NCI-H2227 (cell line): ENCODE data around the gene DNAL1.

Source experiments
- DNase-seq: peaks from one replicate; lab custom pipeline; 2025; ENCODE audit not compliant: unreplicated experiment; lab: John Stamatoyannopoulos, UW

Gene DNAL1

GRCh38 chr14:73741876-73742519 is 97.2 kb downstream of the DNAL1 start:
- peak; percentile 35 for DNase-seq

GRCh38 chr14:73742520-73743238 is 97.9 kb downstream of the DNAL1 start:
- no peak for DNase-seq

DNA sequence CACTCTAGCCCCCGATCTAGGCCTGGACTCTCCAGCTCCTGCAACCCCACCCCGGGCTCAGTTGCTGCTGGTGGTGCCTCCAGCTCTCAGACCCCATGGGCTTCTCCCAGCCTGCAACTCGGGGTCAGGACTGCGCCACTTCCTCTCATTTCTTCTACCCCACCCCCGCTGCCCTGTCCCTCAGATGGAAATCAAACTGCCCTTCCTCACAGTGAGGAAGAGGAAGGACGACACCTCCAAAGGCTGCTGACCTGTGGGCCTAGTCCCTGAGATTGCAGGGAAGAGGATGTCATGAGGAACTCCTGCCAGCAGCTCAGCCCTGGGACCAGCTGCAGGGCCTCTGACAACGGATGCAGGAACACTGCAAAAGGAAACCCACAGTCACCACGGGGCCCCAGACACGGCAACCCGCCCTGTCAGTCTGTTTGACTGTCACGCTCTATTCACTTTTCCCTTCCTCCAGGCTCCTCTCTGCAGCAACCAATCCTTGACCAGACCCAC is 98.7 kb downstream of the DNAL1 start:
- DNase-seq = no peak

GRCh38 chr14:73744175-73744867 is 99.5 kb downstream of the DNAL1 start:
- DNase-seq = no peak

GRCh38 chr14:73744874-73745529 is 100.2 kb downstream of the DNAL1 start:
- DNase-seq = no peak

GRCh38 chr14:73745571-73746519 is 101.1 kb downstream of the DNAL1 start:
- no peak for DNase-seq

GRCh38 chr14:73746520-73747378 is 102.0 kb downstream of the DNAL1 start:
- DNase-seq = no peak

DNA sequence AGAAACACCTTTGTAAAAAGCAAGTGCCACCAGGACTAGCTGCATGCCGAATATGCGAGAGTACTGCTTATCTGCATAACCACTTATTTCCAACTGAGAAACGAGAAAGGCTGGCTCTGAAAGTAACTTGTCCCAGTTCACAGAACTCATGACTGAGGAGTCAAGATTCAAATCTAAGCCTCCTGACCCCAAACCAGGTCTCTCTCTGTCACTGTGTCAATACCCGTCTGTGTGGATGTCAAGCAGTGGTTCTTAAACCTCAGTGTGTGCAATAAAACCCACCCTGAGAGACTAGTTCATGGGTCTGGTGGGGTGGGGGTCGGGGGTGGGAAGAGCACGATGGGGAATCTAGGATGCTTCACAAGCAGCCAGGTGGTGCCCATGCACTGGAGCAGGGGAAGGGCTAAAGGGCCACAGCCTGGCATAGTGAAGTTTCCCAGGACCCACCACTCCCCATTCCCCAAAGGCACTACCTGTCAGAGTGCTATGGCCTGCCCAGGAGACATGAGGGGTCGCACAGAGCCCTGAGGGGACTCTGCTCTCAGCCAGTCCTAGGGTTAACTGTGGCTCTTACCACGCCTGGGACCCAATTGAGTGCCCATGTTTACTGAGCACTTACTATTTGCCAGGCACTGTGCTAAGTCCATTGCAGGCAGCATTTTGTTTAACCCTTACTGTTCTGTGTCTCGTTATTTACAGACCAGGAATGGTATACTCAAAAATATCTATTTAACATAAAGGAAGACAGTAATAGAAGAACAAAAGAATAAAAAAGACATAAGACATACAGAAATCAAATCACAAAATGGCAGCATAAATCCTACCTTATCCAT is 102.8 kb downstream of the DNAL1 start:
- DNase-seq = no peak

- no peak for DNase-seq
Measured at GRCh38 chr14:73748858-73749357, 104.1 kb downstream of the DNAL1 start.

DNA sequence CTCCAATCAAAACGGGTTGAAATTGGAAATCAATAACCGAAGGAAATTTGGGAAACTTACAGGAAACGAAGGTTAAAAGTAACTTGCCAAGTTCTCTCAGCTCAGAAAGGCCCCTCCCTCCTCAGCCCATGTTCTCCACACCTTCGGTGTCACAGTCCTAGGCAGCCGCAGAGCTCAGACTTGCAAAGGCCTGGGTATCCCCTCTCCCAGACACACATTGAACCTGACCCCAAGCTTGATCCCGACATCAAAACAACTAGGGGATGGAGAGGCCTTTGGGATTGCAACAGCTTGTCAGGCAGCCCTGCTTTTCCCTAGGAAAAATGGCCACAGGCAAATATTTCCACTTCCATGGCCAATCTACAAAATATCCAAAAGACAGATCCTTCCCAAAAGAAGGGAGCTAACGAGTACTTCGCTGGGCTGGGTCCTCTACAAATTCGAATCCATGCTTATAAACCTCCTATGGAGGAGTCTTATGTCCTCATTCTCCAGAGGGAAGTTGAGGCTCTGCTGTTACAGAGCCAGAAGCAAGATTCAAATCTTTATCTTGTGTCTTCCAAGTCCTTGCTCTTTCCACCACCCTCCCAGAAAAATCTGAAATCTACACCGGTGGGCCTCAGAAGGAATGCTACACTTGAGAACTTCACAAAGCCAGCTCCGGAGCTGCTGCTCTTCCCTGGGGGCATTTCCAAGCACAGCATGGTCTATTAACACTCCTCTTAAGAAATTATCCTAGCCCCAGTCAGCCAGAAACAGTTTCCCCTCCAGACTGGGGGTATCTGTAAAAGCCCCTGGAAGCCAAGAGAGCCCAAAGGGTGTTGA is 105.1 kb downstream of the DNAL1 start:
- DNase-seq = no peak

DNA sequence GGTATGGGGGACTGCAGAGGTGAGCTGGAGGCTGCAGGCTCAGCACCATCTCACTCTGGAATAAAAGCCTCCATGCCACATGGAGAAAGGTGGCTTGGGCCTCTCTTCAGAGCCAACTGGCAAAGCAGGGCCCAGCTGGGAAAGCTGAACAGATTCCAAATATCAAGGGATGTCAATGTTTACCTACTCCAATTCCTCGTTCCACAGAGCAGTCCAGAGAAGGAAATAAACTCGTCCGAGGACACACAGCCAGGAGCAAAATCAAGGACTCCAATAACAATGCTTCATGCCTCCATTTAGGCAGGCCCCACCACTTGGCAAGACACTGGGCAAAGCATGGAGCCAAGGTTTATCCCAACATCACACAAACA is 105.7 kb downstream of the DNAL1 start:
- DNase-seq = no peak

GRCh38 chr14:73751157-73751691 is 106.4 kb downstream of the DNAL1 start:
- no peak for DNase-seq

DNA sequence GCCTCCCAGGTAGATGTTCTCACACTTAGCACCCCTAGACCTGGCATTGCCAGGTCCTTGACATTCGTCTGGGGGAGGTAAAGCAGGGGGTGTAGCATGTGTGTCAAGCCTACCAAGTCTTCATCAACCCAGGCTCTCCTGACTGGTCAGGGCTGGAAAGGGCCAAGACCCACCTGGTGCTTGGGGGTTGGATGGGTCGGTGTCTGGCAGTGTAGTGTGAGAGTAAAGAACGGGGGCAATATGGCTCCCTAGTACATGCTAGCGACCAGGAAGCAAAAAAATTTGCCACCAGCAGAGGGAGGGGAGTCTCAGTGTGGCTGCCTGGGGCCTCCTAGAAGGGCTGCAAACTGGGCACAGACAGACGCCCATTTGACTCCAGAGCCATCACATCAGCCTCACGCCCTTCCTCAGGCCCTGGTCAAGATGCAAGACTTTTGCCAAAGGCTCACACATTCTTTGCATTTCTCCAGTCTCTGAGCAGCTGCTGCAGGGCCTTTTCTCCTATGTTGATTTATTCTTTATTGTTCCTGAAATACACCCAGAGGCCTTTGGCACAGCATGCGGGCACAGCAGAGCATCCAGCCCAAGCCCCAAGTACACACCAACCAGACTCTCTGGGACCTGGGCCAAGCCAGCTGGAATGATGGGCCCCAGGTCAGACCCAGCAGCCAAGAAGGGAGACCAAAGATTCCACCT is 107.7 kb downstream of the DNAL1 start:
- peak; percentile 16 for DNase-seq
